ENCODE measurements around the gene DONSON. TPM values are rescaled to one million over a fixed set of nuclear protein-coding genes. Genes with fewer than 3 reads are reported as not detected.
A peak's percentile ranks its signal among the peaks of the same experiment; 100 is the strongest.

The DONSON gene
- total RNA-seq, 1 donor from 2014 or later = 11.7 TPM

- H3K36me3 ChIP-seq (ENCODE audit: insufficient read depth, low read length) = peaks cover 54% of the 10 kb centered on the region
- Mint-ChIP-seq H3K27me3 (ENCODE audit: low read depth, unreplicated experiment) (no peaks in the 10 kb centered on the region), H3K9me3 (ENCODE audit: unreplicated experiment) (no peaks in the 10 kb centered on the region), H3K36me3 (ENCODE audit: low read depth, unreplicated experiment) (peaks cover 11% of the 10 kb centered on the region), H3K4me1 (ENCODE audit: low read depth, unreplicated experiment) (peaks cover 4% of the 10 kb centered on the region), H3K27ac (ENCODE audit: unreplicated experiment) (peak overlapping the region; percentile 85), H3K4me3 (ENCODE audit: unreplicated experiment) (no peak overlapping the region)
- no peak overlapping the region for H3K4me2 ChIP-seq (ENCODE audit: low read length)
- FAIRE-seq = no peak
- DNase-seq (ENCODE audit: low read depth) = no peak
- no peaks in the 10 kb centered on the region for H3K27me3 ChIP-seq (ENCODE audit: insufficient read depth, low read length)
- peaks cover 42% of the 10 kb centered on the region for H4K20me1 ChIP-seq (ENCODE audit: insufficient read depth, low read length)
- no peak overlapping the region for H3K4me3 ChIP-seq (ENCODE audit: insufficient read depth, low read depth, low read length)
- no peaks in the 10 kb centered on the region for H3K4me1 ChIP-seq (ENCODE audit: insufficient read depth, low read length)
- no peaks in the 10 kb centered on the region for H3K9me3 ChIP-seq (ENCODE audit: insufficient read depth, low read depth, low read length)
- peaks cover 85% of the 10 kb centered on the region for H3K79me2 ChIP-seq (ENCODE audit: insufficient read depth, low read length)
- TF ChIP-seq EZH2 (IDR thresholded peaks at IDR 0.05; ENCODE audit: insufficient read depth, low read length) = no peak
- TF ChIP-seq CTCF (IDR thresholded peaks at IDR 0.05; ENCODE audit: insufficient read depth, low read depth, low read length) = no peak
- no peak overlapping the region for H2AFZ ChIP-seq (ENCODE audit: low read depth, low read length)
- no peak overlapping the region for H3K27ac ChIP-seq (ENCODE audit: low read depth, low read length)
- no peak overlapping the region for H3K9ac ChIP-seq (ENCODE audit: low read length)
Observed at GRCh38 chr21:33567914-33568313, 20.6 kb downstream of the DONSON start.

DNA sequence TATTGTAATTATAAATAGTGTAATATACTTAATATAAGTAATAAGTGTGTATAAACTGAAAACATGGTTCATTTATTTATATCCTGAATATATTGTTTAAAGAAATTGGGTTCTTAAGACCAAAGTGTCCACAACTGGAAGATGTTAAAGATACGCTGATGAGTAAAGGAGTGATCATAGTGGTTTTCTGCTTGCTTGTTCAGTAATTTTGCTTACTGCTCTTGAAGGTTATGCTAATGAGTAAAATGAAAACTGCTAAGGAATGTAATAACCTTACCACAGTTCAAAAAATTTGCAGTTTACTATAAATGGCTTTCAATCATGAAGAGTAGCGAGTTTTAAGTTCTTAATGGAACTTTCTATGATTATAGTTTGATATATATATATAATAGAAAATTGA, 22.0 kb downstream of the DONSON start:
- no peak overlapping the region for H3K9ac ChIP-seq (ENCODE audit: low read length)
- no peaks in the 10 kb centered on the region for H3K27me3 ChIP-seq (ENCODE audit: insufficient read depth, low read length)
- Mint-ChIP-seq H3K27ac (ENCODE audit: unreplicated experiment) (no peak overlapping the region), H3K9me3 (ENCODE audit: unreplicated experiment) (no peaks in the 10 kb centered on the region), H3K36me3 (ENCODE audit: low read depth, unreplicated experiment) (peaks cover 10% of the 10 kb centered on the region), H3K4me1 (ENCODE audit: low read depth, unreplicated experiment) (peaks cover 4% of the 10 kb centered on the region), H3K27me3 (ENCODE audit: low read depth, unreplicated experiment) (no peaks in the 10 kb centered on the region), H3K4me3 (ENCODE audit: unreplicated experiment) (no peak overlapping the region)
- H3K4me1 ChIP-seq (ENCODE audit: insufficient read depth, low read length) = no peaks in the 10 kb centered on the region
- TF ChIP-seq EZH2 (IDR thresholded peaks at IDR 0.05; ENCODE audit: insufficient read depth, low read length) (no peak), CTCF (IDR thresholded peaks at IDR 0.05; ENCODE audit: insufficient read depth, low read depth, low read length) (no peak)
- DNase-seq (ENCODE audit: low read depth) (peak; percentile 28), FAIRE-seq (no peak)
- H3K4me3 ChIP-seq (ENCODE audit: insufficient read depth, low read depth, low read length) = no peak overlapping the region
- H3K27ac ChIP-seq (ENCODE audit: low read depth, low read length) = no peak overlapping the region
- no peak overlapping the region for H2AFZ ChIP-seq (ENCODE audit: low read depth, low read length)
- H3K9me3 ChIP-seq (ENCODE audit: insufficient read depth, low read depth, low read length) = no peaks in the 10 kb centered on the region
- H3K4me2 ChIP-seq (ENCODE audit: low read length) = no peak overlapping the region
- peaks cover 88% of the 10 kb centered on the region for H3K79me2 ChIP-seq (ENCODE audit: insufficient read depth, low read length)
- H3K36me3 ChIP-seq (ENCODE audit: insufficient read depth, low read length) = peaks cover 51% of the 10 kb centered on the region
- H4K20me1 ChIP-seq (ENCODE audit: insufficient read depth, low read length) = peaks cover 38% of the 10 kb centered on the region

- Mint-ChIP-seq H3K27ac (ENCODE audit: unreplicated experiment) (no peak overlapping the region), H3K4me1 (ENCODE audit: low read depth, unreplicated experiment) (peaks cover 4% of the 10 kb centered on the region), H3K9me3 (ENCODE audit: unreplicated experiment) (no peaks in the 10 kb centered on the region), H3K4me3 (ENCODE audit: unreplicated experiment) (no peak overlapping the region), H3K36me3 (ENCODE audit: low read depth, unreplicated experiment) (peaks cover 30% of the 10 kb centered on the region), H3K27me3 (ENCODE audit: low read depth, unreplicated experiment) (no peaks in the 10 kb centered on the region)
- Histone ChIP-seq H3K27me3 (ENCODE audit: insufficient read depth, low read length) (no peaks in the 10 kb centered on the region), H3K79me2 (ENCODE audit: insufficient read depth, low read length) (peaks cover 95% of the 10 kb centered on the region), H3K4me1 (ENCODE audit: insufficient read depth, low read length) (no peaks in the 10 kb centered on the region), H2AFZ (ENCODE audit: low read depth, low read length) (no peak overlapping the region), H3K36me3 (ENCODE audit: insufficient read depth, low read length) (peaks cover 55% of the 10 kb centered on the region), H3K27ac (ENCODE audit: low read depth, low read length) (no peak overlapping the region), H3K9ac (ENCODE audit: low read length) (no peak overlapping the region), H3K4me2 (ENCODE audit: low read length) (no peak overlapping the region), H3K9me3 (ENCODE audit: insufficient read depth, low read depth, low read length) (no peaks in the 10 kb centered on the region), H3K4me3 (ENCODE audit: insufficient read depth, low read depth, low read length) (no peak overlapping the region), H4K20me1 (ENCODE audit: insufficient read depth, low read length) (peaks cover 61% of the 10 kb centered on the region)
- TF ChIP-seq EZH2 (IDR thresholded peaks at IDR 0.05; ENCODE audit: insufficient read depth, low read length) (no peak), CTCF (IDR thresholded peaks at IDR 0.05; ENCODE audit: insufficient read depth, low read depth, low read length) (no peak)
- DNase-seq (ENCODE audit: low read depth) (no peak), FAIRE-seq (no peak)
Observed at GRCh38 chr21:33562389-33562788, 26.1 kb downstream of the DONSON start.

Measured in astrocyte (in vitro differentiated cells and primary cell).